HG03103 (cell line): ENCODE results near the gene PGLYRP3.
"Not testable (repeated sequence)": the region's sequence is repeated elsewhere in the genome, so short reads cannot be mapped to it uniquely, and the experiment has no call there.

Source experiments
- ATAC-seq: cut with Tn5 transposase; IDR thresholded peaks from one replicate; pipeline ENCODE4 v1.9.1; 2021; ENCODE audit warnings: low read depth; ENCODE audit not compliant: unreplicated experiment

The PGLYRP3 gene

GRCh38 chr1:153348511-153349362, 36.0 kb upstream of the PGLYRP3 start, which contains the start of gene PGLYRP4:
TSS of gene PGLYRP4 (minus strand) at chr1:153348841. CDS start at chr1:153347932, 909 bp downstream.
- ATAC-seq: no peak

DNA sequence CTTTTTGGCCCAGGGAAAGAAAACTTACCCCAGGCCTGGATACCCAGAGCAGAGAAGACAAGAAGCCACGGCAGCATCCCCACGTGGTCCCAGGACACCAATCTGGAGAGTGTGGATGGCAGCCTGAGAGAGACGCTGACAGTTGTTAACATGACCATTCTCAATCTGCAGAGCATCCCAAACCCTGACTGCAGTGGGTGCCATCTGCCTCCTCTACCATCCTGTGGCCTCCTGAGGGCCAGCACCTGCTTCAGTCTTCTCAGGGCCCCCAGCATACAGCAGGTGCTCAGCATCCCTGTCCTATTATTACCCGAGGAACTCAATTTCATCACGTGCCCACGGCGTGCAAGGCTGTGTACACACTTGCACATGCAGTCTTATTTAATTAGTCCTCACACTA, 35.1 kb upstream of the PGLYRP3 start:
- no peak for ATAC-seq

- not testable (repeated sequence) for ATAC-seq
Measured at GRCh38 chr1:153347049-153347448, 34.3 kb upstream of the PGLYRP3 start.

DNA sequence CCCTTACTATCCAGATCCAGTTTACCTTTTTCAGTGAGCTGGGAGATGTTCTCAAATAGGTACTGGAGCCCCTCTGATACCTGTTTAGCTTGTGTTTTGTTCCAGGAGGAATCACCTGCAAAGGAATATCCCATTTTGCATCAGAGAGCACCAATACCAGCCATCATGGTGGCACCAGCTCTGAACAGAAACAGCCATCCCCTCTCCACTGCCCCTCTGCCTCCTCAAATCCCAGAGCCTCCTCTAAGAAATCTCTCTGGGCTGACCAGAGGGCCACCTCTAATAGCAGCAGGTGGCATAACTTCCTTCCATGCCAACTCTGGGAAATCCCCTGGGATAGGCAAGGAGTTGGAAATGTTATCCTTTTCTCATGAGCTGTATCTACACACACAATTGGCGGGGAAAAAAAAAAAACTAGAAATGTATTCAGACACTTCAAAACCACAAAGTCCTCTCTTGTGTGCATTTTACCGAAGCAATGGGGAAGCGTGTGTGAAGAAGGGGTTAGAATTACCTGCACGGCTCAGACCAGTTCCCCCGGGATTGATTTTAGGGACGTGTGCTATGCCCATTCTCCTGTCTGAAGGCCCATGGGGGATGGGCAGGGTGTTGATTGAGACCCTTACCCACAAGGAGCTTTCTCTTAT, 33.4 kb upstream of the PGLYRP3 start:
- no peak for ATAC-seq

GRCh38 chr1:153345187-153346076, 32.7 kb upstream of the PGLYRP3 start:
- ATAC-seq: no peak

GRCh38 chr1:153344718-153345025, 31.9 kb upstream of the PGLYRP3 start:
- no peak for ATAC-seq

GRCh38 chr1:153343811-153344717, 31.3 kb upstream of the PGLYRP3 start:
- no peak for ATAC-seq

DNA sequence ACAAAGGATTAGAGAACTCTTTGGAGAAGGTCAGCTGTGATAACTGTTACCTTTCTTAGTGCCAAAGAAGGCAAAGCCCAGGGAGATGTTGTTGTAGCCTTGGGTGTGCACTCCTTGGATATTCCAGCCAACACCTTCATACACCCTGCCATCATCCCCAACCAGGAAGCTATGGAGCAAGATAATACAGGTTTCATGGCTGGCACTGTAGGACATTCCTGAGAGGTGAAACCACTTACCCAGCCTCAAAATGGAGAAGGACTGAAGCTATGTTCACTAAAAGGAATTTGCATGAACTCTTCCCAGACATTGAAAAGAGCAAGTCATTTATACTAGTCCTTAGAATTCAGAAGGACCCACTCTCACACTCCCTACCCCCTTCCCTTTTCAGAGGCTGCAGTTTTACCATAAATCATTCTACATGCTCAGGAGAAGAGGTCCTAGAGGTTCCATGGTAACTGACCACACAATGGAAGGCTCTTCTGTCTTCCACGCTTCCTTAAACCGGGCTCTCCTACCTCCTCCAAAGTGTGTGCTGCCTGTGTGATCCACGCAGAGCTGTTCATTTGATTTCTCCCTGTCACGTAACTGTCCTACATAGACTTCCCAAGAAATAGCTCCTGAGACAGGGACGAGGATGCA, 30.4 kb upstream of the PGLYRP3 start:
- ATAC-seq: no peak

DNA sequence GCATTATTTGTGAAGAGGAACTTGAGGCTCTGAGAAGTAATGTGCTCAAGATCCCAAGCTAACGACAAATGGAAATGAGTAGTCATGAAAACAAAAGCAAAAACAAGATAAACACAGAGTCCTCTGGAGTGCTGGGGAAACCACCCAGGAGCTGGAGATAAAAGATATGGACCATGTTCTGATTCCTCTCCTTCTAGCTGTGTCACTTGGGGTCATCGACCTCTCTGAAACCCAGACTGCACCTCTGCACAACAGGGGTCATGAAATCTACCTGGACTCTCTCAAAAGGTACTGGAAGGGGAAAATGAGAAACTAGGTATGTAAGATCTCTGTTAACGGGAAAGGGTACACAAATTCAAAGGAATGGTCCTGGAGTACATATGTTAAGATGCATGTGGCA, 29.4 kb upstream of the PGLYRP3 start:
- ATAC-seq: no peak

GRCh38 chr1:153341431-153341934, 28.7 kb upstream of the PGLYRP3 start:
- ATAC-seq: no peak

DNA sequence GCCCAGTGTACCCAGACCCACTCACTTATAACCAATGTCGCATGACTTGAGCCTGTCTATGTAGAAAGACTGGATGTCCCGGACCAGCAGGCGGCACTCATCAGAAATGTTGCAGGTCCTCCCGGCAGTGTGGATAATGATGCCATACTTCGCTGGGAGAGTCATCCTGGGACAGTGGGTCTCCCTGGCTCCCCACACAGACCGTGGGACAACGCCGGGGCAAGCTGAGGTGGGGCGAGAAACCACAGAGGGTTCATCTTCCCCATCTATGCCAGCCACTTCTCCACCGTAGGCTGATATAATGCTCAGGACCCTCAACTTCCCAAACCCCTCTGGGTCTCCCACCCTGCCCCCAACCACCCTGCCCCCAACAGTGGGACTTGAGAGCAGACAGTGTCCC, 27.6 kb upstream of the PGLYRP3 start:
- ATAC-seq: no peak

GRCh38 chr1:153339802-153340201, 27.1 kb upstream of the PGLYRP3 start:
- ATAC-seq: no peak

- no peak for ATAC-seq
Measured at GRCh38 chr1:153337980-153338853, 25.5 kb upstream of the PGLYRP3 start.

DNA sequence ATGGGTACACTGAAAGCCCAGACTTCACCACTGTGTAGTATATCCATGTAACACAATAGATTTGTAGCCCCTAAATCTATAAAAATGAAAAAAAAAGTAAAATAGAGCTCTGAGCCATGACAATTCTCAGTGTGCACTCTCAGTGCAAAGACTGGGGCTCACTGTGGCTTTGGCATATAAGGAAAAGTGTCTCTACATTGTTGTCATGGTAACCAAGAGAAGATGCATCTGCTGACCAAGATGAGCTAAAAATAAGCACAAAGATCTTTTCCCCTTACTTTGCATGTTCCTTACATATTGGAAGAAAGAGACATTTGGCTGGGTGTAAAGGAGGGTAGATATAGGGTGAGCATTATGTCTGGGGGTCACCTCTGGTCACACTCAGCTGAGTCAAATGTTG, 23.9 kb upstream of the PGLYRP3 start:
- no peak for ATAC-seq

- no peak for ATAC-seq
Measured at GRCh38 chr1:153333902-153334301, 21.1 kb upstream of the PGLYRP3 start.

DNA sequence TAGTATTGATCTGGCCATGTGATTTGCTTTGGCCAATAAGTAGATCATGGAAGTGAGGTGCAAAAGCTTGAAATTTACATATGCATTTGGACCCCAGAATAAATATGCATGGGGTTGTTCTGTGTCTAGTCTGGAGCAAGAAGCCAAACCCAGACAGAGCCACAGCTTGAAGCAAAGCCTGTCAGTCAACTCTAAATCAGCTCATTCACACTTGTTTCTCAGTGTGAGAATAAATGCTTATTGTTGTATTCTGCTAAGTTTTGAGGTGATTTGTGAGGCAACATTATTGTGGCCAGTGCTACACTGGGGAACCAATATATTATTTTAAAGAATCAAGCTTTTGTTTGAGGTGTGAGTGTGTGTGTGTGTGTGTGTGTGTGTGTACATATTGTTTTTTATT, 12.2 kb upstream of the PGLYRP3 start:
- no peak for ATAC-seq

DNA sequence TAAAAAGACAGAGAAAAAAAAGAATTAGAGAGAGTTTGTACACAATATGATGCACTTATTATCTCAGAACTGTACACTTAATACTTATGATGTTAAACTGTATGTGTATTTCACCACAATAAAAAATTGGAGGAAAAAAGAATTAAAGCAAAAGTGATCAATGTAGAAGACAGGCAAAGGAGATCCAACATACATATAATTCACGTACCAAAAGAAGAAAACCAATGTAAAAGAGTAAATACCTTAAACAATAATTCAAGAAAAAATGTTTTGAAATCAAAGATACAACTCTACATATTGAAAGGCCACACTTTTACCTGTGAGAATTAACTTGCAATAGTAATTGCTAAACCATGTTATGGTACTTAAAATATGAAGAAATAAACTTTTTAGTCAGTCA, 9.8 kb upstream of the PGLYRP3 start:
- ATAC-seq: no peak

- not testable (repeated sequence) for ATAC-seq
Measured at GRCh38 chr1:153318145-153318544, 5.4 kb upstream of the PGLYRP3 start.
